Tibial artery (tissue), 4 donors: ENCODE data around the gene MAP3K14.

Experiments used
- DNase-seq, 2 donors: peaks; one replicate each; pipeline ENCODE4 v3.0.0-alpha.2; 2019
- H3K27ac ChIP-seq, 2 donors: fragments of 200-600 bp; sonication (generic) in 1 of 2; 1 replicate in 1 of 2; 2 replicates in 1 of 2; pipeline ENCODE4 v1.5.1; 2018 to 2019; ENCODE audit warnings: mild to moderate bottlenecking in 1 of 2
- H3K27me3 ChIP-seq, 2 donors: fragments of 200-600 bp; sonication (generic) in 1 of 2; one replicate each; pipeline versions ENCODE4 v1.5.1 to v1.6.0; 2016 to 2019
- H3K36me3 ChIP-seq, 3 donors: fragments of 200-600 bp; sonication (generic) in 2 of 3; one replicate each; pipeline ENCODE4 v1.5.1; 2016 to 2019; ENCODE audit warnings: mild to moderate bottlenecking in 2 of 3
- H3K4me1 ChIP-seq, 4 donors: fragments of 200-600 bp; sonication (generic) in 2 of 4; 1 replicate in 3 of 4; 2 replicates in 1 of 4; pipeline ENCODE4 v1.5.1; 2016 to 2019
- H3K4me3 ChIP-seq, 2 donors: fragments of 200-600 bp; sonication (generic) in 1 of 2; 1 replicate in 1 of 2; 2 replicates in 1 of 2; pipeline ENCODE4 v1.5.1; 2018 to 2019; ENCODE audit warnings: mild to moderate bottlenecking in 2 of 2
- H3K9me3 ChIP-seq, 3 donors: fragments of 200-600 bp; sonication (generic) in 1 of 3; one replicate each; pipeline ENCODE4 v1.5.1; 2016 to 2019
- CTCF ChIP-seq, 2 experiments: fragments of 200-600 bp in 1 of 2; fragments of 450-650 bp in 1 of 2; IDR thresholded peaks; one replicate each; pipeline ENCODE4 v1.5.1; 2017 to 2019; ENCODE audit warnings: antibody characterized with exemption in 2 of 2, mild to moderate bottlenecking in 1 of 2, moderate library complexity in 1 of 2
- intact Hi-C: fragments of 100-400 bp; cut with DNase I; formaldehyde crosslinking; loops from one replicate; pipeline ENCODE4 v1.15.0; 2023; ENCODE audit warnings: low total_unique reads

The MAP3K14 gene

GRCh38 chr17:45322168-45322567 is 5.3 kb upstream of the MAP3K14 start:
- H3K27me3 ChIP-seq: no peaks in the 10 kb centered on the region
- DNase-seq: no peak
- TF ChIP-seq CTCF (IDR thresholded peaks at IDR 0.05): no peak

GRCh38 chr17:45320931-45321461 is 4.2 kb upstream of the MAP3K14 start:
- no peaks in the 10 kb centered on the region for H3K9me3 ChIP-seq
- DNase-seq: peak in 1 of 2 donors; percentile 45
- TF ChIP-seq CTCF (IDR thresholded peaks at IDR 0.05): no peak
- H3K27ac ChIP-seq: peak overlapping the region; percentile 52 to 53
- H3K27me3 ChIP-seq: no peaks in the 10 kb centered on the region
- H3K4me1 ChIP-seq: peaks cover 0 to 38% (median 26%) of the 10 kb centered on the region in 4 donors
- intact Hi-C loops: loop anchor here (5.0 kb wide), 1 partner anchor 34 kb away; no protein-coding TSS in a partner anchor
- no peak overlapping the region for H3K4me3 ChIP-seq
- H3K36me3 ChIP-seq: no peaks in the 10 kb centered on the region

More at GRCh38 chr17:45322168-45322567, 5.3 kb upstream of the MAP3K14 start:
- intact Hi-C loops: loop anchor here (5.0 kb wide), 1 partner anchor 35 kb away; no protein-coding TSS in a partner anchor
- Histone ChIP-seq H3K36me3 (no peaks in the 10 kb centered on the region), H3K4me1 (peaks cover 0 to 35% (median 24%) of the 10 kb centered on the region in 4 donors), H3K9me3 (no peaks in the 10 kb centered on the region), H3K27ac (peak overlapping the region in 1 of 2 donors; percentile 53), H3K4me3 (no peak overlapping the region)

GRCh38 chr17:45320349-45320930 is 3.6 kb upstream of the MAP3K14 start:
- intact Hi-C loops: loop anchor here (5.0 kb wide), 1 partner anchor 33 kb away; no protein-coding TSS in a partner anchor
- no peak for TF ChIP-seq CTCF (IDR thresholded peaks at IDR 0.05)
- DNase-seq: no peak
- Histone ChIP-seq H3K27ac (peak overlapping the region; percentile 52 to 53), H3K27me3 (no peaks in the 10 kb centered on the region), H3K36me3 (no peaks in the 10 kb centered on the region), H3K9me3 (no peaks in the 10 kb centered on the region), H3K4me1 (peaks cover 0 to 43% (median 32%) of the 10 kb centered on the region in 4 donors), H3K4me3 (no peak overlapping the region)

GRCh38 chr17:45319239-45319703 is 2.5 kb upstream of the MAP3K14 start:
- no peaks in the 10 kb centered on the region for H3K27me3 ChIP-seq
- DNase-seq: no peak

GRCh38 chr17:45318561-45319230 is 1.9 kb upstream of the MAP3K14 start:
- Histone ChIP-seq H3K36me3 (no peaks in the 10 kb centered on the region), H3K4me1 (peaks cover 0 to 59% (median 44%) of the 10 kb centered on the region in 4 donors), H3K27ac (no peak overlapping the region), H3K9me3 (no peaks in the 10 kb centered on the region), H3K27me3 (no peaks in the 10 kb centered on the region), H3K4me3 (no peak overlapping the region)
- intact Hi-C loops: no loop called here
- TF ChIP-seq CTCF (IDR thresholded peaks at IDR 0.05): no peak
- no peak for DNase-seq

More at GRCh38 chr17:45319239-45319703, 2.5 kb upstream of the MAP3K14 start:
- Histone ChIP-seq H3K36me3 (no peaks in the 10 kb centered on the region), H3K9me3 (no peaks in the 10 kb centered on the region), H3K27ac (no peak overlapping the region), H3K4me3 (no peak overlapping the region), H3K4me1 (peaks cover 0 to 54% (median 40%) of the 10 kb centered on the region in 4 donors)
- intact Hi-C loops: no loop called here
- no peak for TF ChIP-seq CTCF (IDR thresholded peaks at IDR 0.05)
